Keratinocyte (primary cell): ENCODE results near the gene NPTX1. TPM values are rescaled to one million over a fixed set of nuclear protein-coding genes. Genes with fewer than 3 reads are reported as not detected.

Experiments used
- DNase-seq: peaks from one replicate; pipeline ENCODE4 v3.0.0-alpha.2; 2011; ENCODE audit warnings: low read depth, missing footprints, low spot score
- FAIRE-seq: peaks from 2 replicates; lab custom pipeline; 2011; peaks lifted over from hg19 to GRCh38; lab: Jason Lieb, UNC
- H2AFZ ChIP-seq: 2 replicates; pipeline ENCODE4 v1.6.0; 2012; ENCODE audit warnings: low read length, control low read depth, inconsistent platforms; ENCODE audit not compliant: control insufficient read depth
- H3K27ac ChIP-seq: 2 replicates; pipeline ENCODE4 v1.5.1; 2011; ENCODE audit warnings: low read length; ENCODE audit not compliant: control insufficient read depth, insufficient read depth
- H3K27me3 ChIP-seq: 3 replicates; pipeline ENCODE4 v1.6.0; 2011; ENCODE audit warnings: low read length; ENCODE audit not compliant: control insufficient read depth, insufficient read depth; ENCODE audit errors: extremely low read depth
- H3K36me3 ChIP-seq, 2 experiments: 2 replicates in 1 of 2; 3 replicates in 1 of 2; pipeline ENCODE4 v1.5.1; 2011; ENCODE audit warnings: low read length in 2 of 2, mild to moderate bottlenecking in 1 of 2; ENCODE audit not compliant: control insufficient read depth in 2 of 2, insufficient read depth in 2 of 2; ENCODE audit errors: extremely low read depth in 1 of 2
- H3K4me1 ChIP-seq: 3 replicates; pipeline ENCODE4 v1.5.1; 2011; ENCODE audit warnings: low read length; ENCODE audit not compliant: control insufficient read depth, insufficient read depth; ENCODE audit errors: extremely low read depth
- H3K4me2 ChIP-seq: 3 replicates; pipeline ENCODE4 v1.6.0; 2011; ENCODE audit warnings: low read depth, low read length; ENCODE audit not compliant: control insufficient read depth, insufficient read depth; ENCODE audit errors: extremely low read depth
- H3K4me3 ChIP-seq, 3 experiments: fragments of 200-600 bp in 1 of 3; sonication (generic) in 1 of 3; 2 replicates in 2 of 3; 3 replicates in 1 of 3; pipeline ENCODE4 v1.5.1; 2011 to 2016; ENCODE audit warnings: low read length in 3 of 3, mild to moderate bottlenecking in 3 of 3, control low read depth in 2 of 3, inconsistent platforms in 1 of 3, low read depth in 1 of 3, mixed read lengths in 1 of 3, mixed run types in 1 of 3, moderate library complexity in 1 of 3; ENCODE audit not compliant: control insufficient read depth in 2 of 3, insufficient read depth in 2 of 3; ENCODE audit errors: extremely low read depth in 1 of 3
- H3K79me2 ChIP-seq: 2 replicates; pipeline ENCODE4 v1.6.0; 2012; ENCODE audit warnings: low read length; ENCODE audit not compliant: control insufficient read depth, insufficient read depth
- H3K9ac ChIP-seq: 3 replicates; pipeline ENCODE4 v1.6.0; 2011; ENCODE audit warnings: low read length; ENCODE audit not compliant: control insufficient read depth, insufficient read depth; ENCODE audit errors: extremely low read depth
- H3K9me1 ChIP-seq: 3 replicates; pipeline ENCODE4 v1.6.0; 2011; ENCODE audit warnings: low read length; ENCODE audit not compliant: control insufficient read depth, insufficient read depth; ENCODE audit errors: extremely low read depth
- H3K9me3 ChIP-seq: 2 replicates; pipeline ENCODE4 v1.5.1; 2012; ENCODE audit warnings: low read depth, low read length; ENCODE audit not compliant: control insufficient read depth
- H4K20me1 ChIP-seq: 3 replicates; pipeline ENCODE4 v1.6.0; 2011; ENCODE audit warnings: low read length; ENCODE audit not compliant: control insufficient read depth, insufficient read depth; ENCODE audit errors: extremely low read depth
- EZH2 ChIP-seq: IDR thresholded peaks from one replicate; pipeline ENCODE4 v1.6.1; 2012; ENCODE audit warnings: inconsistent platforms, mild to moderate bottlenecking, low read length, moderate library complexity
- dilution Hi-C: fragments of 300-500 bp; cut with MboI; formaldehyde crosslinking; loops from one replicate; pipeline ENCODE4 v1.7.0; 2020; ENCODE audit warnings: low sequenced_read_pairs; ENCODE audit not compliant: extremely low pct_ligation_motif_present
- polyA plus RNA-seq, 5 experiments: library from polyadenylated mRNA; depleted of rRNA in 3 of 5; stranded (reverse) in 3 of 5; stranded (forward) in 1 of 5; unstranded in 1 of 5; fragments of >200 nt; gene quantifications; 1 replicate in 1 of 5; 2 replicates in 3 of 5; 3 replicates in 1 of 5; pipeline versions ENCODE4 v1.2.1 to v1.2.3, GENCODE V29; 2011 to 2012; ENCODE audit warnings: missing spikeins in 2 of 5, low read depth in 1 of 5, low replicate concordance in 1 of 5
- TF ChIP-seq, protein P1 (sequence below), 3 experiments: IDR thresholded peaks in 1 of 3; conservative IDR thresholded peaks in 1 of 3; optimal IDR thresholded peaks in 1 of 3; 2 replicates in 2 of 3; 3 replicates in 1 of 3; pipeline versions ENCODE3 to v1.5.1; 2011; ENCODE audit warnings: low read length in 3 of 3, mild to moderate bottlenecking in 3 of 3, moderate library complexity in 2 of 3, control low read depth in 1 of 3, inconsistent platforms in 1 of 3; ENCODE audit not compliant: insufficient read depth in 2 of 3; ENCODE audit errors: extremely low read depth in 1 of 3

NPTX1 gene
- polyA plus RNA-seq, 1 donor (not counting 4 experiments of a cell fraction or from before 2014, with no cell fraction given) = 0.03 TPM

GRCh38 chr17:80422981-80423380, 53.4 kb downstream of the NPTX1 start:
- H2AFZ ChIP-seq = no peak overlapping the region
- no peaks in the 10 kb centered on the region for H3K9me1 ChIP-seq
- no peak for TF ChIP-seq EZH2
- TF ChIP-seq, protein P1, sequence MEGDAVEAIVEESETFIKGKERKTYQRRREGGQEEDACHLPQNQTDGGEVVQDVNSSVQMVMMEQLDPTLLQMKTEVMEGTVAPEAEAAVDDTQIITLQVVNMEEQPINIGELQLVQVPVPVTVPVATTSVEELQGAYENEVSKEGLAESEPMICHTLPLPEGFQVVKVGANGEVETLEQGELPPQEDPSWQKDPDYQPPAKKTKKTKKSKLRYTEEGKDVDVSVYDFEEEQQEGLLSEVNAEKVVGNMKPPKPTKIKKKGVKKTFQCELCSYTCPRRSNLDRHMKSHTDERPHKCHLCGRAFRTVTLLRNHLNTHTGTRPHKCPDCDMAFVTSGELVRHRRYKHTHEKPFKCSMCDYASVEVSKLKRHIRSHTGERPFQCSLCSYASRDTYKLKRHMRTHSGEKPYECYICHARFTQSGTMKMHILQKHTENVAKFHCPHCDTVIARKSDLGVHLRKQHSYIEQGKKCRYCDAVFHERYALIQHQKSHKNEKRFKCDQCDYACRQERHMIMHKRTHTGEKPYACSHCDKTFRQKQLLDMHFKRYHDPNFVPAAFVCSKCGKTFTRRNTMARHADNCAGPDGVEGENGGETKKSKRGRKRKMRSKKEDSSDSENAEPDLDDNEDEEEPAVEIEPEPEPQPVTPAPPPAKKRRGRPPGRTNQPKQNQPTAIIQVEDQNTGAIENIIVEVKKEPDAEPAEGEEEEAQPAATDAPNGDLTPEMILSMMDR (optimal IDR thresholded peaks at IDR 0.05 in 1 of 3, IDR thresholded peaks at IDR 0.05 in 1 of 3, conservative IDR thresholded peaks at IDR 0.05 in 1 of 3; ENCODE audit: extremely low read depth in 1 of 3, insufficient read depth in 2 of 3, low read length in 3 of 3) = no peak
- peaks cover 3% of the 10 kb centered on the region for H4K20me1 ChIP-seq
- no peak overlapping the region for H3K27ac ChIP-seq
- H3K4me1 ChIP-seq = no peaks in the 10 kb centered on the region
- no peak overlapping the region for H3K9ac ChIP-seq
- H3K4me3 ChIP-seq = no peak overlapping the region
- DNase-seq (no peak), FAIRE-seq (no peak)
- H3K36me3 ChIP-seq = peaks cover 2 to 4% of the 10 kb centered on the region in 2 experiments
- H3K79me2 ChIP-seq = peaks cover 3% of the 10 kb centered on the region
- no peaks in the 10 kb centered on the region for H3K9me3 ChIP-seq
- dilution Hi-C loops = no loop called here
- H3K4me2 ChIP-seq = no peak overlapping the region
- H3K27me3 ChIP-seq = no peaks in the 10 kb centered on the region

GRCh38 chr17:80422276-80422675, 54.1 kb downstream of the NPTX1 start:
- no peaks in the 10 kb centered on the region for H3K27me3 ChIP-seq
- no peak overlapping the region for H3K4me3 ChIP-seq
- H3K9me3 ChIP-seq = no peaks in the 10 kb centered on the region
- H2AFZ ChIP-seq = no peak overlapping the region
- H3K9me1 ChIP-seq = no peaks in the 10 kb centered on the region
- FAIRE-seq = no peak
- peaks cover 9% of the 10 kb centered on the region in 2 experiments for H3K36me3 ChIP-seq
- H4K20me1 ChIP-seq = peaks cover 3% of the 10 kb centered on the region
- dilution Hi-C loops = no loop called here
- H3K9ac ChIP-seq = no peak overlapping the region
- TF ChIP-seq EZH2 = no peak
- TF ChIP-seq, protein P1 (optimal IDR thresholded peaks at IDR 0.05 in 1 of 3, IDR thresholded peaks at IDR 0.05 in 1 of 3, conservative IDR thresholded peaks at IDR 0.05 in 1 of 3; ENCODE audit: extremely low read depth in 1 of 3, insufficient read depth in 2 of 3, low read length in 3 of 3) = no peak
- no peaks in the 10 kb centered on the region for H3K4me1 ChIP-seq
- no peak overlapping the region for H3K27ac ChIP-seq
- no peak for DNase-seq
- peaks cover 8% of the 10 kb centered on the region for H3K79me2 ChIP-seq
- no peak overlapping the region for H3K4me2 ChIP-seq
